ENCODE results near the gene MRPS2. TPM values are rescaled to one million over a fixed set of nuclear protein-coding genes. Genes with fewer than 3 reads are reported as not detected.
"Not testable (repeated sequence)": the region's sequence is repeated elsewhere in the genome, so short reads cannot be mapped to it uniquely, and the experiment has no call there.

Gene MRPS2
- total RNA-seq, 2 experiments from 2014 or later, result 56.4 to 57.4 TPM

DNA sequence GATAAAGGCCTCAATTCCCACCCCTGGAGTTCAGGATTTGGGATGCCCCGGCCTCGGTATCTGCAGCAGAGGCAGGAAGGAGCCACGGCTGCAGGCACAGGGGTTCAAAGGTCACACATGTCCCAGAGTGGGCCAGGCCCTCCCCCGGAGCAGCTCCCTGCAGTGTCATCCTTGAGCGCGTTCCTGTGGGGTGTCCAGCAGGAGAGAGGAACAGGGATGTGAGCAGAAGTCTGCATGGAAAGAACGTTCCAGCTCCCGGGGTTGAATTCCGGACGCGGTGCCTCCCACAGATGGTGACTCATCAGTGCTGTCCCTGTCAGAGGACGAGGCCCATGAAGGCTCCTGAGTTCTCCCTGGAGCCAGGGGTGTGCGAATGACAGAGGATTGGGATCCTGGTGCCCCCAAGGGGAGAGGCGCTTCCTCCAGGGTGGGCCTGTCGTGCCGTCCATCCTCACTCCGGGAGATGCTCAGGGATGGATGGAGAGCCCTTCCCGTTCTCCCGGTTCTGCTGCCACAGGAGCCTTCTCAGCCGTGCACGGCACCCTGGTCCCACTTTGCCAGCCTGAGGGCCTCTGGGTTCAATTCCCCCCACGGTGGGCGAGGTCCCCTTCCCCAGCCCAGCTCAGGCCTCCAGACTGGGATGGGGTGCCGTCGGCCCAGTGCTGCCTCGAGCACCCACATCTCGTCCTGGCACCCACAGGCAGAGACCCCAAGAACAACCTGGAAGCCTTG is 23.8 kb downstream of the MRPS2 start:
- POLR2A ChIA-PET, result no interaction called here
- H3K36me3 Mint-ChIP-seq (ENCODE audit: low read depth), result no peaks in the 10 kb centered on the region
- TF ChIP-seq, protein P1, sequence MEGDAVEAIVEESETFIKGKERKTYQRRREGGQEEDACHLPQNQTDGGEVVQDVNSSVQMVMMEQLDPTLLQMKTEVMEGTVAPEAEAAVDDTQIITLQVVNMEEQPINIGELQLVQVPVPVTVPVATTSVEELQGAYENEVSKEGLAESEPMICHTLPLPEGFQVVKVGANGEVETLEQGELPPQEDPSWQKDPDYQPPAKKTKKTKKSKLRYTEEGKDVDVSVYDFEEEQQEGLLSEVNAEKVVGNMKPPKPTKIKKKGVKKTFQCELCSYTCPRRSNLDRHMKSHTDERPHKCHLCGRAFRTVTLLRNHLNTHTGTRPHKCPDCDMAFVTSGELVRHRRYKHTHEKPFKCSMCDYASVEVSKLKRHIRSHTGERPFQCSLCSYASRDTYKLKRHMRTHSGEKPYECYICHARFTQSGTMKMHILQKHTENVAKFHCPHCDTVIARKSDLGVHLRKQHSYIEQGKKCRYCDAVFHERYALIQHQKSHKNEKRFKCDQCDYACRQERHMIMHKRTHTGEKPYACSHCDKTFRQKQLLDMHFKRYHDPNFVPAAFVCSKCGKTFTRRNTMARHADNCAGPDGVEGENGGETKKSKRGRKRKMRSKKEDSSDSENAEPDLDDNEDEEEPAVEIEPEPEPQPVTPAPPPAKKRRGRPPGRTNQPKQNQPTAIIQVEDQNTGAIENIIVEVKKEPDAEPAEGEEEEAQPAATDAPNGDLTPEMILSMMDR (IDR thresholded peaks at IDR 0.05), result no peak
- DNase-seq (no peak), ATAC-seq (no peak)
- H3K9me3 Mint-ChIP-seq, result no peaks in the 10 kb centered on the region
- CTCF ChIA-PET, result no interaction called here
- no peaks in the 10 kb centered on the region for H3K4me1 Mint-ChIP-seq (ENCODE audit: low read depth)
- no peak overlapping the region for H3K27ac Mint-ChIP-seq
- intact Hi-C loops (cut with micrococcal nuclease), result no loop called here
- H3K4me3 Mint-ChIP-seq, result no peak overlapping the region
- peaks cover 3% of the 10 kb centered on the region for H3K27me3 Mint-ChIP-seq

DNA sequence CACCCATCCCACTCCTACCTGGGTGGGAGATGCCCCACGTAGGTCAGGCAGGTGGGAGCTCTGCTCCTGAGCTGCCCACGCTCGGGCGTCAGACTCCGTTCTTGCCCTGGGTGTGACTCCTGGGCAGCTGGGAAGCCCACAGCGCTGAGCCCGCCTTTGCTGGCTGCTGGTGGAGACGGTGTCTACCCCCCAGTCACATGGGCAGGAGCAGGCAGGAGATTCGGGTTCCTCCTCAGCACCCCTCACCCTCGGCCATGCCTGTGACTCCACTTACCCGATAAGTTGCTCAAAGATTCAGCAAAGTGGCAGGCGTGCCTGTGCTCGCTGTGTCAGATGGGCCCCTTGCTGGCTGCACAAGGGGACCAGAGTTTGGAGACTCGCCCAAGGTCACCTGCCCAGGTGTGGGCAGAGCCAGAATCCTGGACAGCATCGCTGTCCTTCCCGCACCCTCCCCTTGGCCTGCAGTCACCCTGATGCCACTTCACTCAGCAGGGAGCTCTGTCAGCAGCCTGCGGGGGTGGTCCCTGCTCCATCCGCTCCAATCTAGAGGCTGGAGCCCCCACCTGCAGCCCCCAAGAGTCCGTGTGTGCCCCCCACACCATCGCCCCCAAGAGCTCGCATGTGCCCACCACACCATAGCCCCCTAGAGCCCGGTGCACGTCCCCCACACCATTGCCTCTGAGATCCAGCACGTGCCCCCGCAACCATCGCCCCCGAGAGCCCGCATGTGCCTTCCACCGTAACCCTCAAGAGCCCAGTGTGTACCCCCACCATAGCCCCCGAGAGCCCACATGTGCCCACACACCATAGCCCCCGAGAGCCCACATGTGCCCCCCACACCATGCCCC is 25.0 kb downstream of the MRPS2 start:
- POLR2A ChIA-PET, result interaction anchor here (0.6 kb wide), 1 partner anchor 56 kb away, joined by 3 read pairs; no protein-coding TSS in a partner anchor
- Mint-ChIP-seq H3K9me3 (no peaks in the 10 kb centered on the region), H3K27ac (no peak overlapping the region), H3K4me3 (no peak overlapping the region), H3K36me3 (ENCODE audit: low read depth) (no peaks in the 10 kb centered on the region), H3K4me1 (ENCODE audit: low read depth) (no peaks in the 10 kb centered on the region), H3K27me3 (peaks cover 2% of the 10 kb centered on the region)
- CTCF ChIA-PET, result no interaction called here
- TF ChIP-seq, protein P1 (IDR thresholded peaks at IDR 0.05), result no peak
- intact Hi-C loops (cut with micrococcal nuclease), result no loop called here
- ATAC-seq (no peak), DNase-seq (no peak)

DNA sequence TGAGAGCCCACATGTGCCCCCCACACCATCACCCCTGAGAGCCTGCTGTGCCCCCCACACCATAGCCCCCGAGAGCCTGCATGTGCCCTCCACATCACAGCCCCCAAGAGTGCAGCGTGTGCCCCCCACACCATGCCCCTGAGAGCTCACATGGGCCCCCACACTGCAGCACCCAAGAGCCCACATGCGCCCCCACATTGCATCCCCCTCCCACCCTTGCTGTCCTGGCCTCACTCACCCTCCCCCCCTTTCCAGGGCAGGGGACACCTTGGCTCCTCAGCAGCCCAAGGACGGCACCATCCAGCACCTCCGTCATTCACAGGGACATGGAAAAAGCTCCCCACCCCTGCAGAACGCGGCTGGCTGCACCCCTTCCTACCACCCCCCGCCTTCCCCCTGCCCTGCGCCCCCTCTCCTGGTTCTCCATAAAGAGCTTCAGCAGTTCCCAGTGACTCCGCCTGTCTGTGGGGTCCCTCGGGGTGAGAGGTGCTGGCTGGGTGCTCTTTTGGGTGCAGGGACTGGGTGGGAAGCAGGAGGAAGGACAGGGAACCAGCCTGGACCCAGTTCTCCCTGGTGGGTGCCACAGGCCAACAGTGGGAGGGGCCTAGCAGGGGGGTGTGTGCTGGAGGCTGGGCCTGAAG is 25.7 kb downstream of the MRPS2 start:
- Mint-ChIP-seq H3K4me3 (no peak overlapping the region), H3K36me3 (ENCODE audit: low read depth) (no peaks in the 10 kb centered on the region), H3K27ac (no peak overlapping the region), H3K27me3 (no peaks in the 10 kb centered on the region), H3K4me1 (ENCODE audit: low read depth) (no peaks in the 10 kb centered on the region), H3K9me3 (no peaks in the 10 kb centered on the region)
- TF ChIP-seq, protein P1 (IDR thresholded peaks at IDR 0.05), result no peak
- no peak for DNase-seq
- no peak for ATAC-seq
- ChIA-PET CTCF (no interaction called here), POLR2A (interaction anchor here (0.6 kb wide), 1 partner anchor 55 kb away, joined by 3 read pairs; no protein-coding TSS in a partner anchor)
- intact Hi-C loops (cut with micrococcal nuclease), result no loop called here

DNA sequence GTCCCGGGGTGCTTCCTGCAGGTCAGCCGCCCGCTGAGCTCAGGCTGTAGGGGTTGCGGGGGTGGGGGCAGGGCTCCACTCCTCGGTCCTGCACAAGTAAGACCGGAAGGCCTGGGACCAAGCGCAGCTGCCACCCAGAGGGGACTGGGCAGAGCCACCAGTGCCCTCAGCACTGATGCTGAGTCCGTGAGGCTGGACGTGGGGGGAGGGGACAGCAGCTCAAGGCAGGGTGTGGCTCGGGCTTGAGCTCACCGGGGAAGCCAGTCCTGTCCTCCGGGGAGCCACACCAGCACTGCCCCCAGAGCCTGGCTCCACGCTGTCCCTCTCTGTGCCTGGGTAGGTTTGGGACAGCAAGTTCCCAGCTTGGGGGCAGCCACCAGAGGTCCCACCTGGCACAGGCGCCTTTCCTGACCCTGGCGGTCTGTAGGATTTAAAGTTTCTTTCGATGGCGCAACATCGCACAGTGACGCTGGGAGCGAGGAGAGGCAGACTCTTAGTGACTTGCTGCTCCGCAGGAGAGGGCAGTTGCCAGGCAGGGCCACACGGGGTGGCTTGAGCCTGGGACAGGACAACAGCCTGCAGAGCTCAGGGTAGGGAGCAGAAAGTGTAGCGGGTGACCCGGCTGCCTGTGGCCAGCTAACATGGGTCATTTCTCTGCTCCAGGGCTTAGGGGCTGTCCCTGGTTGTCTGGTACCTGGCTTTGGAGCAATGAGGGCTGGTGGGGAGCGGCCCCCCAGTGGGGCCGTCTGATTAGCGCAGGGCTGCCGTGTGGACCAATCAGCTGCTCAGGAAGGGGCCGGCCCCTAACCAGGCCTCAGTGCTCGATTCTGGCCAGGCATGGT is 26.5 kb downstream of the MRPS2 start:
- ChIA-PET CTCF (no interaction called here), POLR2A (no interaction called here)
- Mint-ChIP-seq H3K27ac (no peak overlapping the region), H3K4me1 (ENCODE audit: low read depth) (no peaks in the 10 kb centered on the region), H3K4me3 (no peak overlapping the region), H3K9me3 (no peaks in the 10 kb centered on the region), H3K36me3 (ENCODE audit: low read depth) (no peaks in the 10 kb centered on the region), H3K27me3 (no peaks in the 10 kb centered on the region)
- DNase-seq (no peak), ATAC-seq (no peak)
- TF ChIP-seq, protein P1 (IDR thresholded peaks at IDR 0.05), result no peak
- intact Hi-C loops (cut with micrococcal nuclease), result no loop called here

DNA sequence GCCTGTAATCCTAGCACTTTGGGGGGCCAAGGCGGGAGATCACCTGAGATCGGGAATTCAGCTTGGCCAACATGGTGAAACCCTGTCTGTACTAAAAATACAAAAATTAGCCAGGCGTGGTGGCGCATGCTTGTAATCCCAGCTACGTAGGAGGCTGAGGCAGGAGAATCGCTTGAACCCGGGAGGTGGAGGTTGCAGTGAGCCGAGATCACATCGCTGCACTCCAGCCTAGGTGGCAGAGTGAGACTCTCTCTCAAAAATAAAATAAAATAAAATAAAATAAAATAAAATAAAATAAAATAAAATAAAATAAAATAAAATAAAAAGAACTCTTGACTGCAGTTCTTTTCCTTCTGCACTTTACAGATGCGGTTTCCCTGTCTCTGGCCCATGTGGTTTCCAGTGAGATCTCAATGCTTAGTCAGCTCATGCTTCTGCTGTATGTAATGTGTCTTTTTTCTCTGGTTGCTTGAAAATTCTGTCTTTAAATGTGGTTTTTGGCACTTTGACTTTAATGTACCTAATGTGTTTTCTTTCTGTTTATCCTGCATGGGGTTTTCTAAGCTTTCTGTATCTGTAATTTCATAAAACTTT is 28.5 kb downstream of the MRPS2 start:
- H3K4me1 Mint-ChIP-seq (ENCODE audit: low read depth); ATAC-seq; intact Hi-C loops (cut with micrococcal nuclease); H3K27ac Mint-ChIP-seq; H3K9me3 Mint-ChIP-seq; H3K4me3 Mint-ChIP-seq; H3K36me3 Mint-ChIP-seq (ENCODE audit: low read depth); DNase-seq; H3K27me3 Mint-ChIP-seq; CTCF ChIA-PET; POLR2A ChIA-PET: not testable (repeated sequence)
